Measurements from ENCODE around the gene HPS5.
"Not testable (repeated sequence)": the region's sequence is repeated elsewhere in the genome, so short reads cannot be mapped to it uniquely, and the experiment has no call there.

HPS5 gene

DNA sequence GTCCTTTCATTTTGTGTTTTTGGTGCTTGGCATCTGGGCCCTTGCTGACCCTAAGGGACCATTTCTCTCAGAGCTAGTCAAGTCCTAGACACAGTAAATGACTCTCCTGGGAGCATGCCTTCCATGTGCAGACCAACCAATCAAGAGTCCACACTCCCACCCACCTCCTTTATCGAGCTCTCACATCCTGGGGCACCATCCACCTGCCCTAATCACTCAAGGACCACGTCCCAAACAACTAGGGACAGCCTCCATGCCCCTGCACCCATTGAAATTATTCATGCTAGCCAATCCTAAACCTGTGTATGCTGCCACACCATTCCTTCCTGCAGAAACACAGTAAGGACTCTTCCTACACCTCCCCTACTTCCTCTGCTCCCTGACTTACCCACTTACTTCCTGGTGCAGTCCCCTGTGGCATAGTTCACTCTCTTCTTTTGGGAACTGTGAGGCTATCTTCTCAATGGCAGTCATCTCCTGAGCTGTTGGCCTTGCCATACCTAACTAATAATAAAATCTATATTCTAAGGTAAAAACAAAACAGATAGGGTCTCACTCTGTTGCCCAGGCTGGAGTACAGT lies 67.1 kb downstream of the HPS5 start:
- Histone ChIP-seq H3K4me1 (ENCODE audit: low read depth, poor library complexity, severe bottlenecking) (peaks cover 17% of the 10 kb centered on the region), H4K20me1 (ENCODE audit: insufficient read depth) (no peaks in the 10 kb centered on the region), H3K79me2 (ENCODE audit: insufficient read depth, low read depth) (no peaks in the 10 kb centered on the region), H2AFZ (ENCODE audit: low read depth) (no peak overlapping the region), H3K4me2 (no peak overlapping the region), H3K9ac (no peak overlapping the region), H3K27me3 (ENCODE audit: insufficient read depth, low read depth) (no peaks in the 10 kb centered on the region), H3K27ac (no peak overlapping the region), H3K4me3 (IDR thresholded peaks at IDR 0.05; ENCODE audit: insufficient read depth, low read depth, low read length) (no peak overlapping the region), H3K36me3 (ENCODE audit: insufficient read depth) (no peaks in the 10 kb centered on the region)
- TF ChIP-seq, protein P1, sequence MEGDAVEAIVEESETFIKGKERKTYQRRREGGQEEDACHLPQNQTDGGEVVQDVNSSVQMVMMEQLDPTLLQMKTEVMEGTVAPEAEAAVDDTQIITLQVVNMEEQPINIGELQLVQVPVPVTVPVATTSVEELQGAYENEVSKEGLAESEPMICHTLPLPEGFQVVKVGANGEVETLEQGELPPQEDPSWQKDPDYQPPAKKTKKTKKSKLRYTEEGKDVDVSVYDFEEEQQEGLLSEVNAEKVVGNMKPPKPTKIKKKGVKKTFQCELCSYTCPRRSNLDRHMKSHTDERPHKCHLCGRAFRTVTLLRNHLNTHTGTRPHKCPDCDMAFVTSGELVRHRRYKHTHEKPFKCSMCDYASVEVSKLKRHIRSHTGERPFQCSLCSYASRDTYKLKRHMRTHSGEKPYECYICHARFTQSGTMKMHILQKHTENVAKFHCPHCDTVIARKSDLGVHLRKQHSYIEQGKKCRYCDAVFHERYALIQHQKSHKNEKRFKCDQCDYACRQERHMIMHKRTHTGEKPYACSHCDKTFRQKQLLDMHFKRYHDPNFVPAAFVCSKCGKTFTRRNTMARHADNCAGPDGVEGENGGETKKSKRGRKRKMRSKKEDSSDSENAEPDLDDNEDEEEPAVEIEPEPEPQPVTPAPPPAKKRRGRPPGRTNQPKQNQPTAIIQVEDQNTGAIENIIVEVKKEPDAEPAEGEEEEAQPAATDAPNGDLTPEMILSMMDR (conservative IDR thresholded peaks at IDR 0.05; ENCODE audit: low read depth, low read length): no peak

GRCh38 chr11:18253778-18254338 lies 68.1 kb downstream of the HPS5 start:
- Histone ChIP-seq H3K27ac (no peak overlapping the region), H3K79me2 (ENCODE audit: insufficient read depth, low read depth) (no peaks in the 10 kb centered on the region), H3K27me3 (ENCODE audit: insufficient read depth, low read depth) (no peaks in the 10 kb centered on the region), H3K4me2 (no peak overlapping the region), H2AFZ (ENCODE audit: low read depth) (no peak overlapping the region), H3K4me1 (ENCODE audit: low read depth, poor library complexity, severe bottlenecking) (peaks cover 22% of the 10 kb centered on the region), H3K4me3 (IDR thresholded peaks at IDR 0.05; ENCODE audit: insufficient read depth, low read depth, low read length) (no peak overlapping the region), H3K36me3 (ENCODE audit: insufficient read depth) (no peaks in the 10 kb centered on the region), H3K9ac (no peak overlapping the region), H4K20me1 (ENCODE audit: insufficient read depth) (no peaks in the 10 kb centered on the region)
- TF ChIP-seq, protein P1 (conservative IDR thresholded peaks at IDR 0.05; ENCODE audit: low read depth, low read length): no peak

DNA sequence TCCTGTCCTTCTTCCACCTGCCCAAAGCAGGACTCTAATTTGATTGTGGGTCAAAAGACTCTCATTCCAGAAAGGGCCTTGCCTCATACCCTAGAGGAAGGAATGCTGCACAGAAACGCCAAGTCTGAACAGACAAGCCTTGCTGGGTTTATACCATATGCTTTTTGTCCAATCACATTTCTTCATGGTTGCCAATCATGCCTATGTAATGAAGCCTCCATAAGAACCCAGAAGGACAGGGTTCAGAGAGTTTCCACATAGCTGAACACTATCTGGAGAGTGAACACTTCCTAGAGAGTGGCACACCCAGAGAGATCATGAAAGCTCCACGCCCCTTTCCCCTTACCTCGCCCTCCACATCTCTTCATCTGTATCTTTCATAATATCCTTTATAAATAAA lies 68.7 kb downstream of the HPS5 start:
- peaks cover 25% of the 10 kb centered on the region for H3K4me1 ChIP-seq (ENCODE audit: low read depth, poor library complexity, severe bottlenecking)
- H2AFZ ChIP-seq (ENCODE audit: low read depth): no peak overlapping the region
- TF ChIP-seq, protein P1 (conservative IDR thresholded peaks at IDR 0.05; ENCODE audit: low read depth, low read length): no peak
- no peaks in the 10 kb centered on the region for H4K20me1 ChIP-seq (ENCODE audit: insufficient read depth)
- H3K36me3 ChIP-seq (ENCODE audit: insufficient read depth): no peaks in the 10 kb centered on the region
- no peaks in the 10 kb centered on the region for H3K79me2 ChIP-seq (ENCODE audit: insufficient read depth, low read depth)
- H3K27ac ChIP-seq: no peak overlapping the region
- H3K4me3 ChIP-seq (IDR thresholded peaks at IDR 0.05; ENCODE audit: insufficient read depth, low read depth, low read length): no peak overlapping the region
- no peak overlapping the region for H3K9ac ChIP-seq
- no peak overlapping the region for H3K4me2 ChIP-seq
- no peaks in the 10 kb centered on the region for H3K27me3 ChIP-seq (ENCODE audit: insufficient read depth, low read depth)

- no peak within 1 kb of the TSS for H3K9ac ChIP-seq
- no peaks in the 10 kb centered on the region for H3K27me3 ChIP-seq (ENCODE audit: insufficient read depth, low read depth)
- no peak within 1 kb of the TSS for H3K4me3 ChIP-seq (IDR thresholded peaks at IDR 0.05; ENCODE audit: insufficient read depth, low read depth, low read length)
- H3K4me1 ChIP-seq (ENCODE audit: low read depth, poor library complexity, severe bottlenecking): peaks cover 43% of the 10 kb centered on the region
- TF ChIP-seq, protein P1 (conservative IDR thresholded peaks at IDR 0.05; ENCODE audit: low read depth, low read length): no peak
- H2AFZ ChIP-seq (ENCODE audit: low read depth): no peak within 1 kb of the TSS
- no peaks in the 10 kb centered on the region for H4K20me1 ChIP-seq (ENCODE audit: insufficient read depth)
- no peaks in the 10 kb centered on the region for H3K79me2 ChIP-seq (ENCODE audit: insufficient read depth, low read depth)
- H3K36me3 ChIP-seq (ENCODE audit: insufficient read depth): no peaks in the 10 kb centered on the region
- no peak within 1 kb of the TSS for H3K27ac ChIP-seq
- no peak within 1 kb of the TSS for H3K4me2 ChIP-seq
Measured at GRCh38 chr11:18248561-18248960, 73.4 kb downstream of the HPS5 start, which contains the start of gene SAA2. Gene SAA2, minus strand, starts transcription at chr11:18248668. Its CDS starts 657 bp downstream, at chr11:18248011.

GRCh38 chr11:18247191-18247581 lies 74.8 kb downstream of the HPS5 start:
- Histone ChIP-seq H3K4me2 (peak overlapping the region; percentile 87), H3K9ac (peak overlapping the region; percentile 38; the same call in 1 of the 2 replicates), H3K4me1 (ENCODE audit: low read depth, poor library complexity, severe bottlenecking) (peaks cover 43% of the 10 kb centered on the region), H2AFZ (ENCODE audit: low read depth) (peak overlapping the region; percentile 64; the same call in 1 of the 2 replicates), H3K27ac (peak overlapping the region; percentile 64; the same call in 1 of the 2 replicates)
- H4K20me1 ChIP-seq (ENCODE audit: insufficient read depth); H3K27me3 ChIP-seq (ENCODE audit: insufficient read depth, low read depth); H3K79me2 ChIP-seq (ENCODE audit: insufficient read depth, low read depth); H3K36me3 ChIP-seq (ENCODE audit: insufficient read depth); H3K4me3 ChIP-seq (IDR thresholded peaks at IDR 0.05; ENCODE audit: insufficient read depth, low read depth, low read length): not testable (repeated sequence)

GRCh38 chr11:18246379-18247190 lies 75.4 kb downstream of the HPS5 start:
- not testable (repeated sequence) for H3K79me2 ChIP-seq (ENCODE audit: insufficient read depth, low read depth); H3K27me3 ChIP-seq (ENCODE audit: insufficient read depth, low read depth); H4K20me1 ChIP-seq (ENCODE audit: insufficient read depth); H3K4me3 ChIP-seq (IDR thresholded peaks at IDR 0.05; ENCODE audit: insufficient read depth, low read depth, low read length); H3K36me3 ChIP-seq (ENCODE audit: insufficient read depth)
- H3K4me1 ChIP-seq (ENCODE audit: low read depth, poor library complexity, severe bottlenecking): peaks cover 43% of the 10 kb centered on the region
- H3K27ac ChIP-seq: peak overlapping the region; percentile 64
- peak overlapping the region; percentile 64; the same call in 1 of the 2 replicates for H2AFZ ChIP-seq (ENCODE audit: low read depth)
- H3K4me2 ChIP-seq: peak overlapping the region; percentile 87
- peak overlapping the region; percentile 38; the same call in 1 of the 2 replicates for H3K9ac ChIP-seq

All from KMS-11 (cell line).